MM.1S (cell line): ENCODE measurements around the gene MYH14.

ENCODE experiments used
- EZH2 ChIP-seq: fragments of 300-600 bp; sonication (generic); optimal IDR thresholded peaks from 2 replicates; pipeline ENCODE3; 2017; ENCODE audit warnings: low read depth, mild to moderate bottlenecking, antibody characterized with exemption, low read length, mixed read lengths
- TF ChIP-seq, protein P1 (sequence below): fragments of 300-600 bp; sonication (generic); IDR thresholded peaks from 2 replicates; pipeline ENCODE4 v1.5.1; 2016; ENCODE audit warnings: antibody characterized with exemption, low read length, mixed read lengths

DNA sequence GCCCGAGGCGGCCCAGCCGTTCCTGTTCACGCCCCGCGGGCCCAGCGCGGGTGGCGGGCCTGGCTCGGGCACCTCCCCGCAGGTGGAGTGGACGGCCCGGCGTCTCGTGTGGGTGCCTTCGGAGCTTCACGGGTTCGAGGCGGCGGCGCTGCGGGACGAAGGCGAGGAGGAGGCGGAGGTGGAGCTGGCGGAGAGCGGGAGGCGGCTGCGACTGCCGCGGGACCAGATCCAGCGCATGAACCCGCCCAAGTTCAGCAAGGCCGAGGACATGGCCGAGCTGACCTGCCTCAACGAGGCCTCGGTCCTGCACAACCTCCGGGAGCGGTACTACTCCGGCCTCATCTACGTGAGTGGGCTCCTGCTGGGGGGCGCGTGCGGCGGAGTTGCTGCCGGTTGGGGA, 7.0 kb downstream of the MYH14 start:
- TF ChIP-seq, protein P1, sequence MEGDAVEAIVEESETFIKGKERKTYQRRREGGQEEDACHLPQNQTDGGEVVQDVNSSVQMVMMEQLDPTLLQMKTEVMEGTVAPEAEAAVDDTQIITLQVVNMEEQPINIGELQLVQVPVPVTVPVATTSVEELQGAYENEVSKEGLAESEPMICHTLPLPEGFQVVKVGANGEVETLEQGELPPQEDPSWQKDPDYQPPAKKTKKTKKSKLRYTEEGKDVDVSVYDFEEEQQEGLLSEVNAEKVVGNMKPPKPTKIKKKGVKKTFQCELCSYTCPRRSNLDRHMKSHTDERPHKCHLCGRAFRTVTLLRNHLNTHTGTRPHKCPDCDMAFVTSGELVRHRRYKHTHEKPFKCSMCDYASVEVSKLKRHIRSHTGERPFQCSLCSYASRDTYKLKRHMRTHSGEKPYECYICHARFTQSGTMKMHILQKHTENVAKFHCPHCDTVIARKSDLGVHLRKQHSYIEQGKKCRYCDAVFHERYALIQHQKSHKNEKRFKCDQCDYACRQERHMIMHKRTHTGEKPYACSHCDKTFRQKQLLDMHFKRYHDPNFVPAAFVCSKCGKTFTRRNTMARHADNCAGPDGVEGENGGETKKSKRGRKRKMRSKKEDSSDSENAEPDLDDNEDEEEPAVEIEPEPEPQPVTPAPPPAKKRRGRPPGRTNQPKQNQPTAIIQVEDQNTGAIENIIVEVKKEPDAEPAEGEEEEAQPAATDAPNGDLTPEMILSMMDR: no peak
- TF ChIP-seq EZH2: no peak
